Activated CD4-positive, CD25-positive, alpha-beta regulatory T cell treated with anti-CD3 and anti-CD28 coated beads, Interleukin-2, amount 50 U/mL, for 16 hours (primary cell): ENCODE data around the gene TSSK6.
A peak's percentile ranks its signal among the peaks of the same experiment; 100 is the strongest.

Experiments used
- DNase-seq: peaks from one replicate; pipeline ENCODE4 v3.0.0-alpha.2; 2020; ENCODE audit warnings: low read depth, low spot score

Gene TSSK6

GRCh38 chr19:19514881-19515641 lies at the start of gene TSSK6:
Gene TSSK6 (minus strand): TSS chr19:19515548. CDS start chr19:19515427, 121 bp downstream.
- no peak for DNase-seq

GRCh38 chr19:19563348-19563848 lies 48.0 kb upstream of the TSSK6 start:
- no peak for DNase-seq

GRCh38 chr19:19562665-19563347 lies 47.5 kb upstream of the TSSK6 start:
- no peak for DNase-seq

GRCh38 chr19:19561946-19562664 lies 46.8 kb upstream of the TSSK6 start:
- DNase-seq, result no peak

GRCh38 chr19:19559931-19560330 lies 44.6 kb upstream of the TSSK6 start:
- DNase-seq, result no peak

- no peak for DNase-seq
These were observed 43.3 kb upstream of the TSSK6 start for GRCh38 chr19:19558636-19559035.

GRCh38 chr19:19558055-19558454 lies 42.7 kb upstream of the TSSK6 start:
- DNase-seq, result no peak

GRCh38 chr19:19554074-19555023 lies 39.0 kb upstream of the TSSK6 start:
- DNase-seq, result peak; percentile 36

- DNase-seq, result no peak
These were observed 38.3 kb upstream of the TSSK6 start for GRCh38 chr19:19553670-19554069.

- DNase-seq, result no peak
These were observed 37.5 kb upstream of the TSSK6 start for GRCh38 chr19:19552798-19553197.

GRCh38 chr19:19551853-19552192 lies 36.5 kb upstream of the TSSK6 start:
- DNase-seq, result no peak

- DNase-seq, result no peak
These were observed 35.9 kb upstream of the TSSK6 start for GRCh38 chr19:19550972-19551852.

- no peak for DNase-seq
These were observed 35.2 kb upstream of the TSSK6 start for GRCh38 chr19:19550485-19550929.

- no peak for DNase-seq
These were observed 34.6 kb upstream of the TSSK6 start for GRCh38 chr19:19549804-19550464.

GRCh38 chr19:19548915-19549759 lies 33.8 kb upstream of the TSSK6 start:
- no peak for DNase-seq

- no peak for DNase-seq
These were observed 32.5 kb upstream of the TSSK6 start for GRCh38 chr19:19547674-19548336.

GRCh38 chr19:19546751-19547162 lies 31.4 kb upstream of the TSSK6 start:
- DNase-seq, result no peak

- DNase-seq, result no peak
These were observed 30.4 kb upstream of the TSSK6 start for GRCh38 chr19:19545707-19546106.
